GM04503 (cell line): Measurements from ENCODE around the gene MYO3B.

ENCODE experiments used
- DNase-seq: peaks from one replicate; pipeline ENCODE4 v3.0.0-alpha.2; 2012; ENCODE audit warnings: low read depth

The MYO3B gene

DNA sequence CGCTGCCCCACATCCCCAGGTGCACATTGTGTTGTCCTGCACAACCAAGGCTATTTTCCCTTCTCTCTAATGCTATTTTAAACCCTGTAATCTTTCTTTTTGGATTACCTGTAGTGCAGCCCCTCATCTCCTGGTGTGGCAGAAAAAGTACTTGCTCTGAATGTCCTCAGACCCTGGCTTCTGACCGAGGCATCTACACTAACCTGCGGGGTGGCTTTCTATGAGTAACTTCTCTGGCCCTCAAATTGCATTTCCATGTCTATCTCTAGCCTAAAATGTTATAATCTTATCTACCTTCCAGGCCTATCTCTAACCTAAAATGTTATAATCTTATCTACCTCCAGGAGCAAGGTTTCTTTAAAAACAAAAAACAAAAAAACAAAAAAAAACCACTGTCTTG lies 519.0 kb downstream of the MYO3B start:
- DNase-seq = no peak

DNA sequence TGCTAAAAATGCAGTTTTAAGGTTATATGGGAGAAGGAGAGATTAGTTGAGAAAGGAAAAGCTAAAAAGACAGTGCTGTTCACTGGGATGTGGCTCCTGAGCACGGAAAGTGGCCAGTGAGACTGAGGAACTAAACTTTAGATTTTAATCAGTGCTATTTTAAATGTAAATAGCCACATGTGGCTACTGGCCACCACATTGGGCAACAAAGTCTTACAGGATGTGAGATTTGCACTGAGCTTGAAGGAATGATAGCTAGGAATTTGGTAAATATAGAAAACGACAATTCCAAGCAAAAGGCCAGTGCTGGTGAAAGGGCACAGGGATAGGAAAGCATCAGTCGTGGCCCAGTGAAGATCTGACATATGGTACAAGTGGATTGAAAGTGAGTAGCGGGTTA lies 523.1 kb downstream of the MYO3B start:
- no peak for DNase-seq

DNA sequence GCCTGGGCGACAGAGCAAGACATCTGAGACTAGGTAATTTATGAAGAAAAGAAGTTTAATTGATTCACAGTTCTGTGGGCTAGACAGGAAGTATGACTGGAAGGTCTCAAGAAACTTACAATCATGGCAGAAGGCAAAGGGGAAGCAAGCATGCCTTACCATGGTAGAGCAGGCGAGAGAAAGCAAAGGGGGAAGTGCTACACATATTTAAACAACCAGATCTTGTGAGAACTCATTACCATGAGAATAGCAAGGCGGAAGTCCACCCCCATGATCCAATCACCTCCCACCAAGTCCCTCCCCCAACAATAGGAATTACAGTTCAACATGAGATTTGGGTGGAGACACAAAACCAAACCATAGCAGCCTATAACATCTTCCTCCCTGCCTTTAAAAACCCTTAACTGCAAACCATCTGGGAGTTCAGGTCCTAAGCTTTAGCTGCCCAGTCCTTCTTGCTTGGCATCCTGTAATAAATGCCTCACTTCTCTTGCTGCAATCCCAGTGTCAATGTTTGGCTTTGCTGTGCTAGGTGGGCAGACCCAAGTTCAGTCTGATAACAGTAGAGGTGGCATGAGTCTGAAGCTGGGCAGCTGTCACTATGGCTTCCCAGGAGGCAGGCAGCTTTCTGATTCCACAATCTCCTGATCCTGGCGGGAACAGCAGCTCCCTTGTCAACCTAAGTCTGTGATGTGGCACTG lies 526.0 kb downstream of the MYO3B start:
- DNase-seq = no peak
